Epithelial cell of proximal tubule (primary cell): Measurements from ENCODE around the gene NAV3. TPM values are rescaled to one million over a fixed set of nuclear protein-coding genes. Genes with fewer than 3 reads are reported as not detected.

Experiments
- DNase-seq: peaks from one replicate; pipeline ENCODE4 v3.0.0-alpha.2; 2011; ENCODE audit warnings: low read depth
- H3K4me3 ChIP-seq: 2 replicates; pipeline ENCODE4 v1.5.1; 2011; ENCODE audit warnings: low read depth, mild to moderate bottlenecking, low read length
- CTCF ChIP-seq: conservative IDR thresholded peaks from 2 replicates; pipeline ENCODE4 v1.5.1; 2012; ENCODE audit warnings: low read depth, mild to moderate bottlenecking, low read length
- total RNA-seq: library from RNA; depleted of rRNA; stranded (reverse); fragments of >200 nt; gene quantifications from 2 replicates; pipeline ENCODE4 v1.2.3, GENCODE V29; 2015

Gene NAV3
- total RNA-seq, 1 donor from 2014 or later: 15.5 TPM

GRCh38 chr12:77968021-77968420 lies 137.3 kb downstream of the NAV3 start:
- TF ChIP-seq CTCF: no peak
- no peak overlapping the region for H3K4me3 ChIP-seq
- DNase-seq: no peak

GRCh38 chr12:77968571-77968970 lies 137.9 kb downstream of the NAV3 start:
- no peak overlapping the region for H3K4me3 ChIP-seq
- no peak for TF ChIP-seq CTCF
- no peak for DNase-seq

GRCh38 chr12:77973579-77973978 lies 142.9 kb downstream of the NAV3 start:
- no peak for TF ChIP-seq CTCF
- no peak overlapping the region for H3K4me3 ChIP-seq
- no peak for DNase-seq

GRCh38 chr12:77974645-77975044 lies 144.0 kb downstream of the NAV3 start:
- no peak for DNase-seq
- no peak overlapping the region for H3K4me3 ChIP-seq
- TF ChIP-seq CTCF: no peak

- no peak overlapping the region for H3K4me3 ChIP-seq
- no peak for DNase-seq
- no peak for TF ChIP-seq CTCF
Measured at GRCh38 chr12:77979597-77980250, 149.0 kb downstream of the NAV3 start.

- no peak overlapping the region for H3K4me3 ChIP-seq
- no peak for TF ChIP-seq CTCF
- DNase-seq: no peak
Measured at GRCh38 chr12:77980782-77981181, 150.1 kb downstream of the NAV3 start.

GRCh38 chr12:77983859-77984258 lies 153.2 kb downstream of the NAV3 start:
- no peak for DNase-seq
- H3K4me3 ChIP-seq: no peak overlapping the region
- no peak for TF ChIP-seq CTCF
